IPS-20b (cell line): ENCODE data around the gene AP2M1.

Experiments used
- H3K27ac ChIP-seq: one replicate; pipeline ENCODE4 v1.5.1; 2013; ENCODE audit warnings: low read length
- H3K27me3 ChIP-seq: 2 replicates; pipeline ENCODE4 v1.6.1; 2013; ENCODE audit warnings: mild to moderate bottlenecking, low read length, inconsistent platforms; ENCODE audit not compliant: insufficient read depth
- H3K36me3 ChIP-seq: 2 replicates; pipeline ENCODE4 v1.6.1; 2013; ENCODE audit warnings: low read depth, mild to moderate bottlenecking, inconsistent platforms, low read length, moderate library complexity; ENCODE audit not compliant: insufficient read depth
- H3K4me1 ChIP-seq: 2 replicates; pipeline ENCODE4 v1.6.1; 2013; ENCODE audit warnings: mild to moderate bottlenecking, control low read depth, inconsistent platforms, low read length, moderate library complexity; ENCODE audit not compliant: insufficient read depth
- H3K4me3 ChIP-seq: 2 replicates; pipeline ENCODE4 v1.5.1; 2013; ENCODE audit warnings: mild to moderate bottlenecking, low read length, inconsistent platforms
- H3K9ac ChIP-seq: 2 replicates; pipeline ENCODE4 v1.6.1; 2013; ENCODE audit warnings: low read depth, mild to moderate bottlenecking, inconsistent platforms, low read length, moderate library complexity
- H3K9me3 ChIP-seq: 2 replicates; pipeline ENCODE4 v1.6.1; 2013; ENCODE audit warnings: mild to moderate bottlenecking, low read depth, low read length, inconsistent platforms; ENCODE audit not compliant: insufficient read depth

AP2M1 gene

GRCh38 chr3:184230603-184231528 is 56.2 kb downstream of the AP2M1 start:
- Histone ChIP-seq H3K4me3 (peak overlapping the region; percentile 62; the same call in 1 of the 2 replicates), H3K27me3 (peaks cover 80% of the 10 kb centered on the region), H3K27ac (no peak overlapping the region)

GRCh38 chr3:184231671-184232070 is 57.0 kb downstream of the AP2M1 start:
- H3K4me3 ChIP-seq: no peak overlapping the region
- H3K9ac ChIP-seq: no peak overlapping the region
- no peaks in the 10 kb centered on the region for H3K36me3 ChIP-seq
- no peak overlapping the region for H3K27ac ChIP-seq
- no peaks in the 10 kb centered on the region for H3K9me3 ChIP-seq
- H3K27me3 ChIP-seq: peaks cover 76% of the 10 kb centered on the region
- no peaks in the 10 kb centered on the region for H3K4me1 ChIP-seq

More at GRCh38 chr3:184230603-184231528, 56.2 kb downstream of the AP2M1 start:
- Histone ChIP-seq H3K4me1 (no peaks in the 10 kb centered on the region), H3K36me3 (no peaks in the 10 kb centered on the region), H3K9ac (no peak overlapping the region), H3K9me3 (no peaks in the 10 kb centered on the region)

GRCh38 chr3:184233127-184233843 is 58.6 kb downstream of the AP2M1 start:
- Histone ChIP-seq H3K36me3 (no peaks in the 10 kb centered on the region), H3K9ac (no peak overlapping the region), H3K27me3 (peaks cover 69% of the 10 kb centered on the region), H3K4me1 (no peaks in the 10 kb centered on the region), H3K4me3 (no peak overlapping the region), H3K9me3 (no peaks in the 10 kb centered on the region), H3K27ac (no peak overlapping the region)
